ENCODE measurements around the gene NPC1.
"Not testable (repeated sequence)": the region's sequence is repeated elsewhere in the genome, so short reads cannot be mapped to it uniquely, and the experiment has no call there.

The NPC1 gene

DNA sequence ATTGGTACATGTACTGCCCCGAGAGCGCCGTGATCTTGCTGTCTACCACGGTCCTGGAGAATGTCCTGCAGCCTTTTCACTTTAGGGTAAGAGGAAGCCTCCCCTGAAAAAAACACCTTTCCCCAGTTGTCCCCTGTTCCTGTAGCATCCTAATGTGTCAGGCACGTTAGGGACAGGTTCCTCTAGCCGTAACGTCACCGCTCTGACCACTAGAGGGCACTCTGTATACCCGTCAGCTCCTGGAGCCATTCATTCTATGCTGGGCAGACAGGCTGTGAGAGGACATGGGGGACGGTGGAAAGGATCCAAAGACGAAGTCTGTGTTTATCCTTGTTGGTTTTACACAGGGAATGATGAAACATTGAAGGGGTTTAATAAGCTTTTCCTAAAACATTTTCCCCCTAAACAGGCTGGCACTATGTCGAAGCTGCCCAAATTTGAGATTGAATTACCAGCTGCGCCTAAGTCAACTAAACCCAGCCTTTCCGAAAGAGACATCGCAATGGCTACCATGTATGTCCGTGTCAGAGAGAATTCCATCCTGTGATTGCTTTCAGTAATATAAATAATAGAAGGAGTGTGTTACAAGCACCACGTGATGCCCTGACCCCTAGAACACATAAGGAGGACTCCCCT lies 70.3 kb downstream of the NPC1 start:
- peak; percentile 87 for DNase-seq (ENCODE audit: low read depth)
- H3K4me3 ChIP-seq (ENCODE audit: low read depth, low read length), result no peak overlapping the region
- TF ChIP-seq, protein P1, sequence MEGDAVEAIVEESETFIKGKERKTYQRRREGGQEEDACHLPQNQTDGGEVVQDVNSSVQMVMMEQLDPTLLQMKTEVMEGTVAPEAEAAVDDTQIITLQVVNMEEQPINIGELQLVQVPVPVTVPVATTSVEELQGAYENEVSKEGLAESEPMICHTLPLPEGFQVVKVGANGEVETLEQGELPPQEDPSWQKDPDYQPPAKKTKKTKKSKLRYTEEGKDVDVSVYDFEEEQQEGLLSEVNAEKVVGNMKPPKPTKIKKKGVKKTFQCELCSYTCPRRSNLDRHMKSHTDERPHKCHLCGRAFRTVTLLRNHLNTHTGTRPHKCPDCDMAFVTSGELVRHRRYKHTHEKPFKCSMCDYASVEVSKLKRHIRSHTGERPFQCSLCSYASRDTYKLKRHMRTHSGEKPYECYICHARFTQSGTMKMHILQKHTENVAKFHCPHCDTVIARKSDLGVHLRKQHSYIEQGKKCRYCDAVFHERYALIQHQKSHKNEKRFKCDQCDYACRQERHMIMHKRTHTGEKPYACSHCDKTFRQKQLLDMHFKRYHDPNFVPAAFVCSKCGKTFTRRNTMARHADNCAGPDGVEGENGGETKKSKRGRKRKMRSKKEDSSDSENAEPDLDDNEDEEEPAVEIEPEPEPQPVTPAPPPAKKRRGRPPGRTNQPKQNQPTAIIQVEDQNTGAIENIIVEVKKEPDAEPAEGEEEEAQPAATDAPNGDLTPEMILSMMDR (conservative IDR thresholded peaks at IDR 0.05; ENCODE audit: low read depth, low read length), result peak; percentile 96

DNA sequence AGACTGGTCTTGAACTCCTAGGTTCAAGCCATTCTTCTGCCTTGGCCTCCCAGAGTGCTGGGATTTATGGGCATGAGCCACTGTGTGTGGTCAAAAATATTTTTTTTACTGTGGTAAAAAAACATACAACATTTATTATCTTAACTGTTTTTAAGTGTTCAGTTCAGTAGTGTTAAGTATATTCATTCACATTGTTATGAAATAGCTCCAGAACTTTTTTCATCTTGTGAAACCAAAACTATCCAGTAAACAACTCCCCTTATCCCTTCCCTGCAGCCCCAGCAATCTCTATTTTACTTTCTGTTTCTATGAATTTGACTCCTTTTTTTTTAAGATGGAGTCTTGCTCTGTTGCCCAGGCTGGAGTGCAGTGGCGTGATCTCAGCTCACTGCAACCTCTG lies 73.7 kb downstream of the NPC1 start:
- no peak overlapping the region for H3K4me3 ChIP-seq (ENCODE audit: low read depth, low read length)
- DNase-seq (ENCODE audit: low read depth), result peak; percentile 60
- TF ChIP-seq, protein P1 (conservative IDR thresholded peaks at IDR 0.05; ENCODE audit: low read depth, low read length), result no peak

DNA sequence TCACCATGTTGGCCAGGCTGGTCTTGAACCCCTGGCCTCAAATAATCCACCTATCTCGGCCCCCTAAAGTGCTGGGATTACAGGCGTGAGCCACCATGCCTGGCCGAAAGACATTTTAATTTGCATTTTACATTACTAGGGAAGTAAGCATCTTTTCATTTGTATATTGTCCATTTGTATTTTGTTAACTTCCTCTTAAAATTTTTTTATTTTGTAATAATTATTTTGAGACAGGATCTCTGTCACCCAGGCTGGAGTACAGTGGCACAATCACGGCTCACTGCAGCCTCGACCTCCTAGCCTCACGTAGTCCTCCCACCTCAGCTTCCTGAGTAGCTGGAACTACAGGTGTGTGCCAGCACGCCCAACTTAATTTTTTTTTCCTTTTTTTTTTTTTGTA lies 74.1 kb downstream of the NPC1 start:
- H3K4me3 ChIP-seq (ENCODE audit: low read depth, low read length); DNase-seq (ENCODE audit: low read depth): not testable (repeated sequence)

DNA sequence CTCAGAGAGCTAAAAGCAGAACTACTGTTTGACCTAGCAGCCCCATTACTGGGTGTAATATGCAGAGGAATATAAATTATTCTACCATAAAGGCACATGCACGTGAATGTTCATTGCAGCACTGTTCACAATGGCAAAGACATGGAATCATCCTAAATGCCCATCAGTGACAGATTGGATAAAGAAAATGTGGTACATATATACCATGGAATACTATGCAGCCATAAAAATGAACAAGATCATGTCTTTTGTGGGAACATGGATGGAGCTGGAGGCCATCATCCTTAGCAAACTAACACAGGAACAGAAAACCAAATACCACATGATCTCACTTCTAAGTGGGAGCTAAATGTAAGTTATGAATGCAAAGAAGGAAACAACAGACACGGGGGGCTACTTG lies 75.4 kb downstream of the NPC1 start:
- not testable (repeated sequence) for DNase-seq (ENCODE audit: low read depth); H3K4me3 ChIP-seq (ENCODE audit: low read depth, low read length)

DNA sequence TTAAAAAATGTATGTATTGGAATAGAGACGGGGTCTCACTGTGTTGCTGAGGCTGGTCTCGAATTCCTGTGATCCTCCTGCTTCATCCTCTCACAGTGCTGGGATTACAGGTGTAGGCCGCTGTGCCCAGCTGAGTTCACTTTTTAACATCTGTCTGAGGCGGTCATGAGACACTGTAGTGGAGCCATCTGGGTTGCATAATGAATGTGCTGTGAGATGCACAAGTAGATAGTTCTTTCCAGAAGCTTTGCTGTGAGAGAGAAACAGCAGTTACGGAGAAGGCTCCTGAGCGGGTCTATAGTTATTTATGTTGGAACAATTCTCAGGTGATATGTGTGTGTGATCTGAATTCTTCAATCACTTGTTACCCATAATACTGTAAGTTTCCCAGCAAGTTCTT lies 79.9 kb downstream of the NPC1 start:
- no peak for DNase-seq (ENCODE audit: low read depth)
- TF ChIP-seq, protein P1 (conservative IDR thresholded peaks at IDR 0.05; ENCODE audit: low read depth, low read length), result no peak
- H3K4me3 ChIP-seq (ENCODE audit: low read depth, low read length), result no peak overlapping the region

- no peak overlapping the region for H3K4me3 ChIP-seq (ENCODE audit: low read depth, low read length)
- TF ChIP-seq, protein P1 (conservative IDR thresholded peaks at IDR 0.05; ENCODE audit: low read depth, low read length), result no peak
- DNase-seq (ENCODE audit: low read depth), result no peak
Measured at GRCh38 chr18:23504720-23505119, 81.6 kb downstream of the NPC1 start.

DNA sequence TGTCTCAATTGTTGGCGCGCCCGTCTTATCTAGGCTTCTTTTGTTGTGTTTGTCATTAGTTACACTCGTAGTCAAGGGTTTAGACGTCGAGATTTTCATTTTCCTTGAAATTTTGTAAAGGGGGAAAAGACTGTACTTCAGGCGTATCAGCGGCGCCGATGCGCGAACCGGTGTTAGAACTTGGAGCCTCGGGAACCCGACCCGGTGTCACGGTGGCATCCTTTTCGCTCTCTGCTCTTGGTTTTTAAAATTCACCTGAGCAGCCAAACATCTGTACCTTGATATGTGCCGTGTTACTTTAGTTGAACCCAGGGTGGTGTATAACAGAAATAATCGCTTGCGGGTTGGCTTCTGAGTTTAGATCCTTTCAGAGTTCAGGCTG lies 82.4 kb downstream of the NPC1 start:
- TF ChIP-seq, protein P1 (conservative IDR thresholded peaks at IDR 0.05; ENCODE audit: low read depth, low read length), result no peak
- peak overlapping the region; percentile 71 for H3K4me3 ChIP-seq (ENCODE audit: low read depth, low read length)
- no peak for DNase-seq (ENCODE audit: low read depth)

DNA sequence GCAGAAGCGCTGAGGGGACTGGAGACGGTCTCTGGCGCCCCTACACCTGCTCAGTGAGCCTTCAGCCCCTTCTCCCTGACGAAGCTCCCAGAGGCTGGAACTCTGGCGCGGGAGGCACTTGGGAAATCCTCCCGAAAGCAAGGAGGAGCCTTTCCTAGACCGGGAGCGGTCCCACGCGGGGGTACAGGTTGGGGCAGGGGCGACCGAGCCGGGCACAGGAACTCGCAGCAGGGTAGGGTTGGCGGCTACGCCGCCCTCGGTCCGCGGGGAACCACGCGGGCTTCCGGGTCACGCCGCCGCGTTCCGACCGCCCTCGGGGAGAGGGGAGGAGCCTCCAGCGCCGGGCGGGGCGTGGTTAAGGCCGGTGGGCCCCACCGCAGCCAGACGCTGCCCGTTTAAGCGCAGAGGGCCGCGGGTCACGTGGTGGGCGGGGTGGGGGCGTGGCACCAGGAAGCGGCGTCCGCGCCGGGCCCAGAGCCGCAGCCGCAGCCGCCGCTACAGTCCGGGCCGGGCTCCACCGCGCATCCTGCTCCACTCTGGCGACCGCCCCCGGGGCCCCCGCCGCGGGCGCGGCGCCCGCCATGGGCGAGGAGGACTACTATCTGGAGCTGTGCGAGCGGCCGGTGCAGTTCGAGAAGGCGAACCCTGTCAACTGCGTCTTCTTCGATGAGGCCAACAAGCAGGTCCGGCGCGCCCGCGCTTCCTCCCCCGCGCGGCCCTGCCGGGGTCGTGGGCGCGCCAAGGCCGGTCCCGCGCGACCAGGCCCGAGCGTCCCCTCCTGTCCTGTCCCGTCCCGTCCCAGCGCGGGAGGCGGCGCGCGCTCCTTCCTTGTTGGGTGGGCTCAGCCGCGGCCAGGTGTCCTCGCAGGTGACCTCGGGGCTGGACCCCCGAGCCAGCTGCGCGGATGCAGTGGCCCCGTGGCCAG lies 83.0 kb downstream of the NPC1 start, which contains the start of gene RMC1:
TSS of gene RMC1 (plus strand) at position 474 of the 925 bp plus-strand sequence. CDS start at position 582, 108 bp downstream.
- TF ChIP-seq, protein P1 (conservative IDR thresholded peaks at IDR 0.05; ENCODE audit: low read depth, low read length), result no peak
- peak; percentile 94 for DNase-seq (ENCODE audit: low read depth)
- H3K4me3 ChIP-seq (ENCODE audit: low read depth, low read length), result peak within 1 kb of the TSS; percentile 78

Data from choroid plexus epithelial cell (primary cell).